ENCODE results near the gene OTUB1.

DNA sequence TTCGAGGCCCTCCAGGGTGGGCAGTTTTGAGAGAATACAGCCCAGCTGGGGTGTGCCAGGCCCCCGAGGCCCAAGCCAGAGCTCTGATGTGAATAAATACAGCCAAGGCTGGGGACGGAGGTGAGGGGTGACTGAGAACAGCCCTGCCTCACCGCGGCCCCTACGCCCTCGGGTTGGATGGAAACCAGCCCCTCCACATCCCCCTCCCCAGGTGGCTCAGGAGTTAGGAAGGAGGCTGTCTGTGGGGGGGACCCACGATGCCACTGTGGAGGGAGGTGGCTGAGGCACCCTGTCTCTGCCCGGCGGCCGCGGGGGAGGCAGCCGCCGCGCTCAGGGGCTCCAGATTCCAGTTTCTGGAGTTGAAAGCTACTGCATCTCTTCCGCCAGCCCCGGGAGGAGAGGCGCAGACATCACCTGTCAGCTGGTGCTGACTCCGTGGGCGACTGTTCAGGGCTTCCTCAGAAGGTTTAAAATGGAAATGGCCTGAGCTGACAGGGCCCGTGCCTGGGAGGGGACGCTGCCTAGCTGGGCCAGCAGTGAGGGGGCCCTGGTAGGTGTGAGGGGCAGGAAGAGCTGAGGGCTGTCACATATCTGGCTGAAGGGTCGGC lies 50.9 kb downstream of the OTUB1 start:
- TF ChIP-seq POLR2A (conservative IDR thresholded peaks at IDR 0.05) = no peak
- TF ChIP-seq GABPA (tag; conservative IDR thresholded peaks at IDR 0.05; ENCODE audit: low read depth) = no peak
- no peak for TF ChIP-seq ZKSCAN8 (CRISPR knock-in tag; IDR thresholded peaks at IDR 0.05)
- no peak for TF ChIP-seq FOXA3 (CRISPR knock-in tag; conservative IDR thresholded peaks at IDR 0.05 in 1 of 2, IDR thresholded peaks at IDR 0.05 in 1 of 2)

Measured in K562 (cell line).